Coronary artery (tissue), 2 donors: Measurements from ENCODE around the gene SGCA.

ENCODE experiments used
- DNase-seq: peaks from one replicate; pipeline ENCODE4 v3.0.0-alpha.2; 2017; ENCODE audit warnings: low spot score
- H3K27ac ChIP-seq, 2 donors: fragments of 200-600 bp; sonication (generic); one replicate each; pipeline ENCODE4 v1.5.1; 2016 to 2019
- H3K4me3 ChIP-seq: fragments of 200-600 bp; sonication (generic); 2 replicates; pipeline ENCODE4 v1.5.1; 2016; ENCODE audit warnings: mild to moderate bottlenecking, moderate library complexity
- CTCF ChIP-seq: fragments of 200-600 bp; sonication (generic); IDR thresholded peaks from one replicate; pipeline ENCODE4 v1.5.1; 2019; ENCODE audit warnings: antibody characterized with exemption

SGCA gene

GRCh38 chr17:50184611-50185398 is 19.0 kb downstream of the SGCA start:
- Histone ChIP-seq H3K4me3 (no peak overlapping the region), H3K27ac (peak overlapping the region; percentile 92 to 97)
- no peak for TF ChIP-seq CTCF
- peak; percentile 93 for DNase-seq

GRCh38 chr17:50185631-50186471 is 20.0 kb downstream of the SGCA start:
- no peak overlapping the region for H3K4me3 ChIP-seq
- DNase-seq, result no peak
- H3K27ac ChIP-seq, result peak overlapping the region; percentile 92 to 97
- no peak for TF ChIP-seq CTCF

GRCh38 chr17:50186661-50187393 is 21.0 kb downstream of the SGCA start:
- no peak for DNase-seq
- no peak for TF ChIP-seq CTCF
- Histone ChIP-seq H3K4me3 (no peak overlapping the region), H3K27ac (peak overlapping the region; percentile 92 to 97)

- TF ChIP-seq CTCF, result no peak
- Histone ChIP-seq H3K4me3 (no peak overlapping the region), H3K27ac (peak overlapping the region; percentile 92 to 97)
- DNase-seq, result no peak
Measured at GRCh38 chr17:50187394-50187725, 21.6 kb downstream of the SGCA start.

GRCh38 chr17:50187751-50188530 is 22.1 kb downstream of the SGCA start:
- peak overlapping the region; percentile 92 to 97 for H3K27ac ChIP-seq
- no peak overlapping the region for H3K4me3 ChIP-seq
- no peak for TF ChIP-seq CTCF
- DNase-seq, result no peak

GRCh38 chr17:50188531-50188920 is 22.7 kb downstream of the SGCA start:
- TF ChIP-seq CTCF, result no peak
- Histone ChIP-seq H3K4me3 (no peak overlapping the region), H3K27ac (peak overlapping the region; percentile 92 to 97)
- DNase-seq, result no peak
